CD4-positive, CD25-positive, alpha-beta regulatory T cell (primary cell): ENCODE measurements around the gene MAPKAP1. TPM values are rescaled to one million over a fixed set of nuclear protein-coding genes. Genes with fewer than 3 reads are reported as not detected.

ENCODE experiments used
- ATAC-seq, 2 donors: fragments of 150-1000 bp; cut with Tn5 transposase; one replicate each; pipeline ENCODE4 v1.10.0; 2021; ENCODE audit warnings: low read depth in 2 of 2, moderate number of reproducible peaks in 2 of 2, moderate library complexity in 1 of 2
- DNase-seq, 3 donors: peaks; one replicate each; pipeline versions ENCODE4 v3.0.0 to v3.0.0-alpha.2; 2012 to 2022; ENCODE audit warnings: mixed read lengths in 1 of 3
- H3K27ac ChIP-seq: one replicate; pipeline ENCODE4 v1.7.0; 2013; ENCODE audit warnings: mild to moderate bottlenecking, low read length; ENCODE audit not compliant: insufficient read depth, poor library complexity, severe bottlenecking
- H3K27me3 ChIP-seq: one replicate; pipeline ENCODE4 v1.7.0; 2013; ENCODE audit warnings: low read length; ENCODE audit not compliant: control insufficient read depth, insufficient read depth
- H3K36me3 ChIP-seq: one replicate; pipeline ENCODE4 v1.7.0; 2013; ENCODE audit warnings: mild to moderate bottlenecking, low read length, moderate library complexity; ENCODE audit not compliant: control insufficient read depth, insufficient read depth
- H3K4me1 ChIP-seq: 2 replicates; pipeline ENCODE4 v1.7.0; 2013; ENCODE audit warnings: mild to moderate bottlenecking, low read length; ENCODE audit not compliant: insufficient read depth, control insufficient read depth, poor library complexity, severe bottlenecking
- H3K4me3 ChIP-seq: one replicate; pipeline ENCODE4 v1.7.0; 2013; ENCODE audit warnings: low read depth, mild to moderate bottlenecking, low read length, moderate library complexity
- H3K9me3 ChIP-seq, 2 experiments: 1 replicate in 1 of 2; 2 replicates in 1 of 2; pipeline ENCODE4 v1.7.0; 2013; ENCODE audit warnings: low read length in 2 of 2, mild to moderate bottlenecking in 1 of 2, moderate library complexity in 1 of 2; ENCODE audit not compliant: control insufficient read depth in 2 of 2
- H3K27ac Mint-ChIP-seq, 3 donors: one replicate each; pipeline ENCODE4 v1.8.0; 2020 to 2022; ENCODE audit warnings: mild to moderate bottlenecking in 3 of 3, mixed read lengths in 3 of 3, moderate library complexity in 2 of 3
- H3K27me3 Mint-ChIP-seq: one replicate; pipeline ENCODE4 v1.8.0; 2022; ENCODE audit warnings: mild to moderate bottlenecking, mixed read lengths
- H3K36me3 Mint-ChIP-seq: one replicate; pipeline ENCODE4 v1.8.0; 2020; ENCODE audit warnings: mixed read lengths
- H3K4me1 Mint-ChIP-seq, 4 donors: one replicate each; pipeline ENCODE4 v1.8.0; 2020 to 2022; ENCODE audit warnings: mixed read lengths in 4 of 4, mild to moderate bottlenecking in 1 of 4
- H3K4me3 Mint-ChIP-seq, 4 donors: one replicate each; pipeline ENCODE4 v1.8.0; 2020 to 2022; ENCODE audit warnings: mild to moderate bottlenecking in 4 of 4, mixed read lengths in 4 of 4, moderate library complexity in 3 of 4
- H3K9me3 Mint-ChIP-seq, 7 donors: one replicate each; pipeline ENCODE4 v1.8.0; 2020 to 2022; ENCODE audit warnings: mixed read lengths in 7 of 7, mild to moderate bottlenecking in 3 of 7, moderate library complexity in 2 of 7
- polyA plus RNA-seq, 4 donors: library from polyadenylated mRNA; unstranded; fragments of 300-500 nt; fragmentation: Illumina TruSeq; gene quantifications; one replicate each; pipeline ENCODE4 v1.2.3, GENCODE V29; 2021
- total RNA-seq: library from RNA; stranded (reverse); gene quantifications from one replicate; pipeline ENCODE4 v1.2.3, GENCODE V29; 2022

Gene MAPKAP1
- total and polyA plus RNA-seq, 5 donors from 2014 or later: 40.8 to 53.2 (median 47.3) TPM

DNA sequence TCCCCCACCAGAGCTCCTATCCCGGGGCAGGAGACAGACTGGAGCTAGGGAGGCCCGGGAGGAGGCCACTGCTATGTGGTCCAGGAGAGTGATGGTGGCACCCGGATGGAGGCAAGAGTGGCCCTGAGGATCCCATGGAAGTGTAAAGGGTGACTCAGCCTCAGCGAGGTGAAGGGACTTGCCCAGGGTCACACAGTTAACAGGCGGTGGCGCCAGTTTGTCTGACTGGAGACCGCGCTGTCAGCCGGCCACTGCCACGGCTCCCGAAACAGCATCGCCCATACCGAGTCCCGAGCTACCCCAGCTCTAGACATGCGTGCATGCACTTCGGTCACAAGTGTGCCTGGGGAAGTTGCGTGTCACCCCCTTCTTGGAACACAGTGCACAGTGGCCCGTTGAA lies 279.5 kb downstream of the MAPKAP1 start:
- ATAC-seq (no peak), DNase-seq (no peak)
- H3K4me3 ChIP-seq: no peak overlapping the region
- Mint-ChIP-seq H3K9me3 (no peaks in the 10 kb centered on the region), H3K27ac (no peak overlapping the region), H3K27me3 (no peaks in the 10 kb centered on the region), H3K4me1 (no peaks in the 10 kb centered on the region), H3K4me3 (no peak overlapping the region), H3K36me3 (no peaks in the 10 kb centered on the region)
- H3K9me3 ChIP-seq: no peaks in the 10 kb centered on the region
- H3K4me1 ChIP-seq: no peaks in the 10 kb centered on the region
- no peaks in the 10 kb centered on the region for H3K27me3 ChIP-seq
- H3K36me3 ChIP-seq: no peaks in the 10 kb centered on the region
- H3K27ac ChIP-seq: no peak overlapping the region

- Histone ChIP-seq H3K4me3 (no peak overlapping the region), H3K9me3 (no peaks in the 10 kb centered on the region), H3K4me1 (no peaks in the 10 kb centered on the region), H3K27ac (no peak overlapping the region), H3K27me3 (no peaks in the 10 kb centered on the region), H3K36me3 (no peaks in the 10 kb centered on the region)
- no peak for DNase-seq
- Mint-ChIP-seq H3K36me3 (no peaks in the 10 kb centered on the region), H3K9me3 (no peaks in the 10 kb centered on the region), H3K27me3 (no peaks in the 10 kb centered on the region), H3K27ac (peak overlapping the region in 1 of 3 donors; percentile 71), H3K4me1 (no peaks in the 10 kb centered on the region), H3K4me3 (no peak overlapping the region)
- no peak for ATAC-seq
Measured at GRCh38 chr9:125426926-125427325, 280.1 kb downstream of the MAPKAP1 start.

DNA sequence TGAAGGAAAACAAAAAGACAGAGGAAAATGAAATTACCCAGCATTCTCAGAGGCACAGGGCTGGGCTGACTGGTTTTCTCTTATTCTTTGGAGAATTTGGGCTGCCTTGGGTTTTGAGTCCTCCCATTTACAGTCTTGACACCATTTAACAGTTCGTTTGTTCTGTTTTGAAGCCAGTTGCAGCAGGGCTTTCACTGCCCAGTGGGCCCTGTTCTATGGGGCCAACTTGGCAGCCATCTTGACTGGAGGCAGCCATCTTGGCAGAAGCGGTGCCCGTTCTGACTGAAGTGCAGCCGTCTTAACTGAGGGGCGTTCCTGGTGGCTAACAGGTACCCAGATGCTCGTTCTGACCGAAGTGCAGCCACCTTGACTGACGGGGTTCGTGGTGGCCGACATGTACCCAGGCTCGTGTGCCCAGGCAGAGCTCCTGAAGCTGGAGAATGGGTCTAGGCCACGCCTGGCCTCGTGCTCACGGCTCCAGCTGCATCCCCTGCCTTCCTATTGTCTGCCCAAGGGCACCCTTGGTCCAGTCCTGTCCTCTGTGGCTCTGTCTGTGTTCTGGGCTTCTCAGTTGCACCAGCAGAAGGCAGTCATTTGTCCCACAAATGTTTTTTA lies 281.0 kb downstream of the MAPKAP1 start:
- Histone ChIP-seq H3K27me3 (no peaks in the 10 kb centered on the region), H3K27ac (no peak overlapping the region), H3K36me3 (no peaks in the 10 kb centered on the region), H3K4me1 (no peaks in the 10 kb centered on the region), H3K9me3 (no peaks in the 10 kb centered on the region), H3K4me3 (no peak overlapping the region)
- Mint-ChIP-seq H3K27ac (no peak overlapping the region), H3K4me1 (no peaks in the 10 kb centered on the region), H3K4me3 (no peak overlapping the region), H3K27me3 (no peaks in the 10 kb centered on the region), H3K9me3 (no peaks in the 10 kb centered on the region), H3K36me3 (no peaks in the 10 kb centered on the region)
- DNase-seq (no peak), ATAC-seq (no peak)

DNA sequence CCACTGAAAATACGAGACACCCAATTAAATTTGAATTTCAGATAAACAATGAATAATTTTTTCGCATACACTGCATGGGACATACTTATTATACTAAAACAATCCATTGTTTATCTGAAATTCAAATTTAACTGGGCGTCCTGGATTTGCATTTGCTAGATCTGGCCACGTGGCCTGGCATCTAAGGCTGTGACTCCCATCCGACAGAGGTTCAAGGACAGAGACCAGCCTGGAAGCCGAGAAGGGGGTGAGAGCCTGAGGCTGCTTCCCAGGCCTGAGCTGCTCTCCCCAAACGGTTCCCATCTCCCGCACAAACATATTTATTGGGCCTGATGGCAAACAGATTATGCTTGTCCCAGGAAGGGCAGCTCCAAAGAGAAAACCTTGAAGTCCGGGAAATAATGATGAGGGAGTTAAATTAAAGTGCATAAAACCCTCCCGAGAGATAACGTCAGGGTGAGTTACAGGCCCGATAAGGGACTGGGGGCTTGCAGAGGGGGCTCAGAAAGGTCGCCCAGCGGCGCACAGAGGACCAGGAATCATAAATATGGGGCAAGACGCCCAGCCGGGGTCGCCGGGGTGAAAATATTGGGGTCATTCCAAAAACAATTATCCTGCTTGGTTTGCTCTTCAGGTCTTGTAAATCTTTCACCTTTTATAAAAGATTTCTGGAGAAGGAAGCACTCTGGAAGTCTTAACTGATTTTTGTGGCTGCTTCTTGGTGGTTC lies 281.7 kb downstream of the MAPKAP1 start:
- H3K27ac Mint-ChIP-seq: no peak overlapping the region
- H3K4me3 Mint-ChIP-seq: no peak overlapping the region
- no peaks in the 10 kb centered on the region for H3K36me3 ChIP-seq

DNA sequence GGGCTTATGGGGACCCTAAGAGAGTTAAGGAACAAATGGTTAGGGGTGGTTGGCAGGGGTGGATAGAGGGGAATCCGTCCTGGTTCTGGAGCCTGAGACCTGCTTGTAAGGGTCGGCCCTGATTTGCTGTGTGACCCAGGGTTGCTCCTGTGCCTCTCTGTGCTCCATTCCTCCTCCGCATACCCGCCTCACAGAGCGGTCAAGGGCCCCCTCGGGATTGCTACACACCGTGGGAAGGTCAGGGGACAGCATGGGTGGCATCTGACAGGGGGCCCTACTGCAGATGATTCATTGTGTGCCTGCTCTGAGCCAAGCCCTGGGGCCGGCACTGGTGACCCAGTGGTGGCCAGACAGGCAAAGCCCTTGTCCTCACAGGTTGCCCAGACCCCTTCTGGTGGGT lies 283.0 kb downstream of the MAPKAP1 start:
- no peaks in the 10 kb centered on the region for H3K27me3 ChIP-seq
- H3K27ac ChIP-seq: no peak overlapping the region
- H3K4me1 ChIP-seq: no peaks in the 10 kb centered on the region
- DNase-seq (no peak), ATAC-seq (no peak)
- Mint-ChIP-seq H3K9me3 (no peaks in the 10 kb centered on the region), H3K27ac (no peak overlapping the region), H3K36me3 (peaks cover 3% of the 10 kb centered on the region), H3K4me3 (no peak overlapping the region), H3K4me1 (peaks cover 0 to 2% (median 0%) of the 10 kb centered on the region in 4 donors), H3K27me3 (peaks cover 4% of the 10 kb centered on the region)
- no peak overlapping the region for H3K4me3 ChIP-seq
- H3K9me3 ChIP-seq: no peaks in the 10 kb centered on the region
- H3K36me3 ChIP-seq: no peaks in the 10 kb centered on the region

More for the DNA sequence above, 281.7 kb downstream of the MAPKAP1 start:
- Histone ChIP-seq H3K4me1 (no peaks in the 10 kb centered on the region), H3K9me3 (no peaks in the 10 kb centered on the region), H3K27ac (no peak overlapping the region), H3K27me3 (no peaks in the 10 kb centered on the region), H3K4me3 (no peak overlapping the region)
- no peaks in the 10 kb centered on the region for H3K27me3 Mint-ChIP-seq
- H3K36me3 Mint-ChIP-seq: peaks cover 2% of the 10 kb centered on the region
- ATAC-seq (no peak), DNase-seq (no peak)
- peaks cover 0 to under 1% (median 0%) of the 10 kb centered on the region in 4 donors for H3K4me1 Mint-ChIP-seq
- H3K9me3 Mint-ChIP-seq: no peaks in the 10 kb centered on the region

DNA sequence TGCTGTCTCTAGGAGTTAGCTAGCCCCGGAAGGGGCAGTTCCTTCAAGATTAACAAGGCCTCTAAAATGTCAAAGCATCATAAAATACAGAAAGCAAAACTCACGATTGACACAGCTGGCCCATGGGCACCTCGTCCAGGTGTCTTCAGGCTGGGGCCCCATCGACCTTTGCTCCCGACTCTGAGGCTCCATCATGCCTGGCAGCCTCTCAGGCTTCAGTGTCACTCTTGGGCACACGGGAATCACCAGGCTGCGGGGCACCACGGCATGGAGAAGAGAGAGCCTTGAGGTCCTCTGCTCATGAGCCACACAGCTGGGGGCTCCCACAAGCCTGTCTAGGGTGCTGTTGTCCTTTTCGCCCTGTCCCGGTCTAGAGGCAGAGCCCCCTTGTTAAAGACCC lies 284.2 kb downstream of the MAPKAP1 start:
- Mint-ChIP-seq H3K4me3 (no peak overlapping the region), H3K27ac (peak overlapping the region in 1 of 3 donors; percentile 18), H3K9me3 (no peaks in the 10 kb centered on the region), H3K36me3 (peaks cover 3% of the 10 kb centered on the region), H3K4me1 (peaks cover 0 to 2% (median 0%) of the 10 kb centered on the region in 4 donors), H3K27me3 (peaks cover 4% of the 10 kb centered on the region)
- no peak overlapping the region for H3K27ac ChIP-seq
- no peaks in the 10 kb centered on the region for H3K9me3 ChIP-seq
- H3K4me3 ChIP-seq: no peak overlapping the region
- DNase-seq: no peak
- H3K4me1 ChIP-seq: no peaks in the 10 kb centered on the region
- H3K36me3 ChIP-seq: no peaks in the 10 kb centered on the region
- H3K27me3 ChIP-seq: no peaks in the 10 kb centered on the region
- ATAC-seq: no peak

DNA sequence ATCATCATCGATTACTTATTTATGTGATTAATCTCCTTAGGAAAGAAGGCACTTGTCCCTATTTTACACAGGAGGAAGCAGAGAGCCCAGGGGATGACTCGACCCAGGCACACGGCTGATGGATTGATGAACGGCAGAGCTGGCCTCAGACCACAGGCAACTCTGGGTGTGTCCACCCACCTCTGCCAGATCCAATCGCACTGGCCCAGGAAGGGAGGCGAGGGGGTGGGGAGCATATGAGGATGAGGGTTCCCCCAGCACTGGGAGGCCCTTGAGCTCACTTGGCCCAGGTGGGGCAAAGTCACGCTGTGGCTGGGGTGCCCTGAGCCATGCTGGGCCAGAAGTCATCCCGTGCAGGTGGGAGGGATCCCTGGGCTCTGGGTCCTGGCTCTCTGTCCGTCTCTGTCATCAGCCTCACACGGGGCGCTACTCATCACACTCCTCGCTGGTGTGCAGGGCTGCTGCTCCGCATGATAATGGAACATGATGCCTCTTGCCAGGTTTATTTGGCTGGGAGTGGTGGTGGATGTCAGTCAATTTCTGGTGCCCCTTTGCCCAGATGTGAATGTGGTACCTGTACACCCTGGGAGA lies 285.3 kb downstream of the MAPKAP1 start:
- Mint-ChIP-seq H3K4me3 (no peak overlapping the region), H3K36me3 (peaks cover 5% of the 10 kb centered on the region), H3K4me1 (peaks cover 0 to 2% (median 0%) of the 10 kb centered on the region in 4 donors), H3K27ac (no peak overlapping the region), H3K27me3 (peaks cover 4% of the 10 kb centered on the region), H3K9me3 (no peaks in the 10 kb centered on the region)
- no peak overlapping the region for H3K27ac ChIP-seq
- no peaks in the 10 kb centered on the region for H3K36me3 ChIP-seq
- DNase-seq (no peak), ATAC-seq (no peak)
- no peak overlapping the region for H3K4me3 ChIP-seq
- no peaks in the 10 kb centered on the region for H3K4me1 ChIP-seq
- H3K9me3 ChIP-seq: no peaks in the 10 kb centered on the region
- no peaks in the 10 kb centered on the region for H3K27me3 ChIP-seq
